Adrenal gland (tissue), 12 donors: ENCODE results near the gene INPP1. TPM values are rescaled to one million over a fixed set of nuclear protein-coding genes. Genes with fewer than 3 reads are reported as not detected.
A peak's percentile ranks its signal among the peaks of the same experiment; 100 is the strongest.

Experiments
- DNase-seq, 7 donors: peaks; one replicate each; pipeline ENCODE4 v3.0.0-alpha.2; 2019 to 2020
- H3K27ac ChIP-seq, 5 donors: fragments of 200-600 bp; sonication (generic) in 4 of 5; 1 replicate in 3 of 5; 2 replicates in 2 of 5; pipeline versions ENCODE4 v1.5.1 to v1.8.0; 2016 to 2020; ENCODE audit warnings: mild to moderate bottlenecking in 1 of 5
- H3K27me3 ChIP-seq: fragments of 200-600 bp; 2 replicates; pipeline ENCODE4 v1.8.0; 2021
- H3K36me3 ChIP-seq, 2 donors: fragments of 200-600 bp; replicated peaks in 1 of 2; 1 replicate in 1 of 2; 2 replicates in 1 of 2; pipeline versions ENCODE4 v1.5.1 to v1.8.0; 2018 to 2022
- H3K4me1 ChIP-seq, 2 donors: fragments of 200-600 bp; replicated peaks in 1 of 2; 1 replicate in 1 of 2; 2 replicates in 1 of 2; pipeline versions ENCODE4 v1.5.1 to v1.8.0; 2018 to 2021
- H3K4me3 ChIP-seq, 4 donors: fragments of 200-600 bp; sonication (generic) in 3 of 4; one replicate each; pipeline ENCODE4 v1.5.1; 2016 to 2018
- H3K9me3 ChIP-seq, 3 donors: fragments of 200-600 bp; sonication (generic) in 1 of 3; replicated peaks in 1 of 3; 1 replicate in 2 of 3; 2 replicates in 1 of 3; pipeline versions ENCODE4 v1.5.1 to v1.8.0; 2016 to 2021
- POLR2A ChIP-seq, 2 donors: fragments of 450-650 bp; IDR thresholded peaks; one replicate each; pipeline ENCODE4 v1.6.1; 2017; ENCODE audit warnings: antibody characterized with exemption in 2 of 2, mild to moderate bottlenecking in 2 of 2, moderate library complexity in 1 of 2
- WGBS, 4 donors: extraction: QIAGEN DNeasy Blood & Tissue Kit in 2 of 4; methylation state at CpG; one replicate each; pipeline versions ENCODE4 v1.1.5 to v1.1.7; 2013 to 2017; 5-methylcytosine and 5-hydroxymethylcytosine counted together
- intact Hi-C, 2 donors: fragments of 100-400 bp; cut with DNase I; formaldehyde crosslinking; loops; one replicate each; pipeline versions ENCODE4 v1.14.1 to v1.15.0; 2022 to 2023
- polyA plus RNA-seq, 3 donors: library from polyadenylated mRNA; stranded (reverse); fragments of 200-250 nt in 2 of 3; fragments of 350-450 nt in 1 of 3; fragmentation: Illumina TruSeq in 1 of 3; extraction: RNeasy Lipid Tissue Mini Kit (QIAGEN cat#74804) in 1 of 3; gene quantifications; one replicate each; pipeline ENCODE4 v1.2.3, GENCODE V29; 2013 to 2014
- total RNA-seq, 9 donors: library from RNA; depleted of rRNA in 4 of 9; stranded (reverse); fragments of >200 nt in 4 of 9; fragments of 120-200 nt in 1 of 9; fragmentation: NEBNext Ultra II Directional in 1 of 9; extraction: Animal tissue kit (Norgen Biotek cat#: 25700) in 1 of 9; gene quantifications; one replicate each; pipeline versions ENCODE4 v1.1.0 to v1.2.4, GENCODE V29; 2013 to 2023
- TF ChIP-seq, protein P1 (sequence below), 6 experiments: fragments of 450-650 bp in 4 of 6; fragments of 200-600 bp in 2 of 6; sonication (generic) in 1 of 6; IDR thresholded peaks; 1 replicate in 5 of 6; 2 replicates in 1 of 6; pipeline versions ENCODE4 v1.5.1 to v1.8.0; 2016 to 2021; ENCODE audit warnings: antibody characterized with exemption in 6 of 6, mild to moderate bottlenecking in 2 of 6, moderate library complexity in 1 of 6
- donor health status: healthy with polysubstance abuse.
- donor health status: Bipolar disorder and iron deficiency.
- donor health status: DM: yes; HTN: yes; CAD: no.
- donor health status: DM: no; HTN: no; CAD: no.
- donor health status: DM: no; HTN: no; CAD: no.
- donor health status: DM: yes; HTN: yes; CAD: no.

INPP1 gene
- total and polyA plus RNA-seq, 12 donors, result 18.8 to 74.1 (median 44.4) TPM

DNA sequence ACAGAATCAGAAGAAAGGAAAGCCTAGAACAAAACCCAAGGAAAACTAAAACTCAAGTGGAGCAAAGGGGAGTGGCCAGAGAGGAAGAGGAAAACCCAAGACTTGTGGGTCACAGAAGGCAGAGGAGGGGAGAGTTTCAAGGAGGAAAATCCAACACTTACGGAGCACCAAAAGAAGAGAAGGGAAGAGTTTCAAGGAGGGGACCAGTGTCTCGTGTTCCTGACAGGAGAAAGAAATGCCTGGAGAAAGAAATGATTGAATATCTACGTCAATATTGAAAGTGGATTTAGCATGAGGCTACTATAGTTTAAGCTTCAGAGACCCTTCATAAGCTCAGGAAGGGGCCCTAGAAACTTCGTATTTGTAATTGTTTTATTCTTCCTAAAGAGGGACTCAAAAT, 63.4 kb downstream of the INPP1 start:
- intact Hi-C loops, result no loop called here
- WGBS, 4 donors, result 89 to 94% (median 92%) methylated on average over 4 of the region's 4 CpGs
- H3K4me1 ChIP-seq, result peaks cover 6 to 30% of the 10 kb centered on the region in 2 donors
- H3K9me3 ChIP-seq, result no peaks in the 10 kb centered on the region
- H3K4me3 ChIP-seq, result no peak overlapping the region
- TF ChIP-seq, protein P1, sequence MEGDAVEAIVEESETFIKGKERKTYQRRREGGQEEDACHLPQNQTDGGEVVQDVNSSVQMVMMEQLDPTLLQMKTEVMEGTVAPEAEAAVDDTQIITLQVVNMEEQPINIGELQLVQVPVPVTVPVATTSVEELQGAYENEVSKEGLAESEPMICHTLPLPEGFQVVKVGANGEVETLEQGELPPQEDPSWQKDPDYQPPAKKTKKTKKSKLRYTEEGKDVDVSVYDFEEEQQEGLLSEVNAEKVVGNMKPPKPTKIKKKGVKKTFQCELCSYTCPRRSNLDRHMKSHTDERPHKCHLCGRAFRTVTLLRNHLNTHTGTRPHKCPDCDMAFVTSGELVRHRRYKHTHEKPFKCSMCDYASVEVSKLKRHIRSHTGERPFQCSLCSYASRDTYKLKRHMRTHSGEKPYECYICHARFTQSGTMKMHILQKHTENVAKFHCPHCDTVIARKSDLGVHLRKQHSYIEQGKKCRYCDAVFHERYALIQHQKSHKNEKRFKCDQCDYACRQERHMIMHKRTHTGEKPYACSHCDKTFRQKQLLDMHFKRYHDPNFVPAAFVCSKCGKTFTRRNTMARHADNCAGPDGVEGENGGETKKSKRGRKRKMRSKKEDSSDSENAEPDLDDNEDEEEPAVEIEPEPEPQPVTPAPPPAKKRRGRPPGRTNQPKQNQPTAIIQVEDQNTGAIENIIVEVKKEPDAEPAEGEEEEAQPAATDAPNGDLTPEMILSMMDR (IDR thresholded peaks at IDR 0.05), result no peak
- TF ChIP-seq POLR2A (IDR thresholded peaks at IDR 0.05), result no peak
- DNase-seq, result no peak
- no peaks in the 10 kb centered on the region for H3K36me3 ChIP-seq
- no peak overlapping the region for H3K27ac ChIP-seq
- no peaks in the 10 kb centered on the region for H3K27me3 ChIP-seq

DNA sequence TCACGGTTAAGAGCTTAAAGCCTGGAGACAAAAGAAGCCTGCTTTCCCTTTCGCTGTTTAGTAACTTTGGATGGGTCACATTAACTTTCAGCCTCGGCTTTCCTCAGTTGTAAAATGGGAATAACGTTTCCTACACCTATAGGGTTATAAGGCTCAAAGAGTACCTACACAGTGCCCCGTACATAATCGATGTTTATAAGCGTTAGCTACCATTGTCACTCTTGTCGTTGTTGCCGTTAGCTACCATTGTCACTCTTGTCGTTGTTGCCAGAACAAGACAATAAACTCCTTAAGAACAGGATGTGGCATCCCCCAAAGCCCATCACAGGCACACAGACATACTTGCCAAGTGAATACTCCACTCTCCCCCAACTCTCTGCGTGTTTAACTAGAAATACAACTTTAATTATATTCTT, 63.9 kb downstream of the INPP1 start:
- Histone ChIP-seq H3K27me3 (no peaks in the 10 kb centered on the region), H3K27ac (peak overlapping the region in 3 of 5 donors; percentile 75 to 90 (median 78)), H3K9me3 (no peaks in the 10 kb centered on the region), H3K4me3 (peak overlapping the region in 1 of 4 donors; percentile 87), H3K36me3 (no peaks in the 10 kb centered on the region), H3K4me1 (peaks cover 6 to 34% of the 10 kb centered on the region in 2 donors)
- no peak for TF ChIP-seq POLR2A (IDR thresholded peaks at IDR 0.05)
- TF ChIP-seq, protein P1 (IDR thresholded peaks at IDR 0.05), result no peak
- WGBS, 4 donors, result 55 to 73% (median 58%) methylated on average over 11 of the region's 11 CpGs
- DNase-seq, result no peak
- intact Hi-C loops, result no loop called here

DNA sequence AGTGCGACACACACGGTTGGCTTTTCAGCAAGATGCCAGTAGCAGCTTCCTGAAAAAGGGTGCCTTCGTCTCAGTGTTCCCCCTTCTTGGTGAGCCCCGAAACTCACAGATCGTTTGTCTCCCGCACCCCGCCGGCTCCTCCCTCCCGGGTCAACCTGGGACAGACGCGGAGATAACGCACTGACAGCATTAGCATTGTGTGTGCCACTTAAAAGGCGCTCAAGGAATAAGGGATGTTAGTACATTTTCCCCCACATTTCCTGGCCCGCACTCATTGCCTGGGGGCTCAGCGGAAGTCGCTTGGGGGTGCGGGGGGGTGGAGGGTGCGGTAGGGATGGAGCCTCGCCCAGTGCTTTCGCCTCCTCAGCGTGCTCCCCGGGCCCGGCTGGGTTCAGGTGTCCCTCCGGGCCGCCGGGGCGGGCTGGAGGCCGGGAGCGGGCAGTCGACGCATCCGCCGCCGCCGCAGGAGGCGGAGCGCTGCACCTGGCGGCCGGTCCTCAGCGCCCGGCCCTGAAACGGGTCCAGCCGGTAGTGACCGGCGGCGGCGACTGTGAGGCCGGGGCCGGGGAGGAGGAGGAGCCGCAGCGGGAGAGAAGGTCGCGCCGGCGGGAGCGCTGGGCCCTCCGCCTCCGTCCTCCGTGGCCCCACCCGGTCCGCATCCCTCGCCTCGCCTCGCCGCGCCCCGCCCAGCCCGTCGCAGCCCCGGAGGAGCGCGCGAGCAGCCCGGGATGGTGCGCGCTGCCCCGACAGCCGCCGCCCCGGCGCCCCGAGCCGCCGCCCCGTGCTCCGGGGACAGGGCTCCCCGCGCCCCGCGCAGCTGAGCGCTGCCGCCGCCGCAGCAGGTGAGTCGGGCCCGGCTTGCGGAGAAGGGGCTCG, 64.5 kb downstream of the INPP1 start, which contains the start of gene MFSD6:
Gene MFSD6, plus strand, starts transcription at position 694 of the 876 bp plus-strand sequence. CDS start 27,675 bp downstream, outside the sequence.
- Histone ChIP-seq H3K4me1 (peaks cover 6 to 40% of the 10 kb centered on the region in 2 donors), H3K27me3 (no peaks in the 10 kb centered on the region), H3K4me3 (peak within 1 kb of the TSS; percentile 2 to 87 (median 44)), H3K9me3 (no peaks in the 10 kb centered on the region), H3K27ac (peak within 1 kb of the TSS in 4 of 5 donors; percentile 71 to 90 (median 76)), H3K36me3 (no peaks in the 10 kb centered on the region)
- intact Hi-C loops, result no loop called here
- TF ChIP-seq POLR2A (IDR thresholded peaks at IDR 0.05), result peak; percentile 44 to 58
- TF ChIP-seq, protein P1 (IDR thresholded peaks at IDR 0.05), result peak in 2 of 6 experiments; percentile 7 to 21
- WGBS, 4 donors, result 2 to 15% (median 6%) methylated on average over 12 to 98 of the region's 98 CpGs
- peak; percentile 48 to 73 (median 65) for DNase-seq

DNA sequence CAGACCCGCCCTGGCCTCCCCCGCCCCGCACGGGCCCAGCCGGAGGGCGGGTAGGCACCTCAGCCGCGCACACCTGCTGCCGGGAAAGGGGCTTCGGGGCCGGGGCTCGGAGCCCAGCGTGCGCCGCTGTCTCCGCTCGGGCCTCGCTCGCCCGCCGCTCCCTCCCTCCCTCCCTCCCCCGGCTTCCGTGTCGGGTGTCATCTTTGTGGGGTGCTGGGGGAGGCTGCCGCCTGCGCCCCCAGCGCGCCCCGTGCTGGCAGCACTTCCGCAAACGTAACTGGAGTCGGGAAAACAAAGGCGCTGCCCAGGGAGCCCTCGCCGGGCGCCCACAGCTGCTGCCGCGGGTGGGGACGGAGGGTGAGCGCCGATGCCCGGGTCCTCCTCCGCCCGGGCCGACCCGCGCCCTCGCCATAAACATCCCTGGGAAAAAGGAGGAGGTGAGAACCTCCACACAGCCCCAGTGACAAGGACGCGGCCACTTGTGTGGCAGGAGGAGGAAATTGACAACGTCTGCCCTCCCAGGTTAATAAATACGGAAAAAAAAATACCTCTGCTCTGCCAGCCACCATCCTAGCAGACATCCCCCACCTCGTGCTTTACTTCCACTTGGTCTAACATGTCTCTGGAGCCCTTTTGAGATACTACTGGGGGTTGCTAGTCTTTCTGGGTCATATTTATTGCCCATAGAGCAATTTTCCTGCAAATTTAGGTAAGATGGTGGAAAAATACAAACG, 65.3 kb downstream of the INPP1 start:
- peak overlapping the region in 4 of 5 donors; percentile 71 to 90 (median 76) for H3K27ac ChIP-seq
- intact Hi-C loops, result no loop called here
- H3K9me3 ChIP-seq, result no peaks in the 10 kb centered on the region
- peak in 1 of 2 donors; percentile 36 for TF ChIP-seq POLR2A (IDR thresholded peaks at IDR 0.05)
- TF ChIP-seq, protein P1 (IDR thresholded peaks at IDR 0.05), result no peak
- peaks cover 12 to 48% of the 10 kb centered on the region in 2 donors for H3K4me1 ChIP-seq
- H3K36me3 ChIP-seq, result no peaks in the 10 kb centered on the region
- peak; percentile 41 to 74 (median 54) for DNase-seq
- peak overlapping the region; percentile 2 to 87 (median 44) for H3K4me3 ChIP-seq
- H3K27me3 ChIP-seq, result no peaks in the 10 kb centered on the region
- 1 to 6% (median 3%) methylated on average over 5 to 54 of the region's 54 CpGs for WGBS, 4 donors
